CD14-positive monocyte (primary cell): ENCODE measurements around the gene CCDC121. TPM values are rescaled to one million over a fixed set of nuclear protein-coding genes. Genes with fewer than 3 reads are reported as not detected.
A peak's percentile ranks its signal among the peaks of the same experiment; 100 is the strongest.

Source experiments
- DNase-seq, 3 donors: peaks; one replicate each; pipeline ENCODE4 v3.0.0-alpha.2; 2011 to 2022
- H2AFZ ChIP-seq: 2 replicates; pipeline ENCODE4 v1.6.0; 2012; ENCODE audit warnings: mild to moderate bottlenecking, low read depth, low read length, inconsistent platforms; ENCODE audit not compliant: insufficient read depth, poor library complexity, severe bottlenecking
- H3K27ac ChIP-seq, 2 donors: 1 replicate in 1 of 2; 2 replicates in 1 of 2; pipeline ENCODE4 v1.5.1; 2012 to 2013; ENCODE audit warnings: low read length in 2 of 2, control low read depth in 1 of 2, inconsistent platforms in 1 of 2, low read depth in 1 of 2, mild to moderate bottlenecking in 1 of 2
- H3K27me3 ChIP-seq, 2 donors: one replicate each; pipeline versions ENCODE4 v1.6.0 to v1.6.1; 2011 to 2013; ENCODE audit warnings: low read length in 2 of 2; ENCODE audit not compliant: control insufficient read depth in 2 of 2, insufficient read depth in 2 of 2
- H3K36me3 ChIP-seq, 2 donors: replicated peaks in 1 of 2; 1 replicate in 1 of 2; 2 replicates in 1 of 2; pipeline versions ENCODE4 v1.5.1 to v1.6.1; 2012 to 2013; ENCODE audit warnings: low read length in 2 of 2, control low read depth in 1 of 2, inconsistent platforms in 1 of 2, mild to moderate bottlenecking in 1 of 2; ENCODE audit not compliant: insufficient read depth in 2 of 2, control insufficient read depth in 1 of 2
- H3K4me1 ChIP-seq, 2 donors: 1 replicate in 1 of 2; 2 replicates in 1 of 2; pipeline versions ENCODE4 v1.5.1 to v1.6.1; 2012 to 2013; ENCODE audit warnings: low read length in 2 of 2, control low read depth in 1 of 2, inconsistent platforms in 1 of 2, mild to moderate bottlenecking in 1 of 2, moderate library complexity in 1 of 2; ENCODE audit not compliant: insufficient read depth in 2 of 2, control insufficient read depth in 1 of 2
- H3K4me2 ChIP-seq: replicated peaks from 2 replicates; pipeline ENCODE3; 2012; ENCODE audit warnings: low read length, moderate library complexity, mild to moderate bottlenecking; ENCODE audit not compliant: poor library complexity, severe bottlenecking; ENCODE audit errors: extremely low read depth
- H3K4me3 ChIP-seq, 3 experiments: fragments of 200-600 bp in 1 of 3; sonication (generic) in 1 of 3; replicated peaks in 1 of 3; 1 replicate in 2 of 3; 2 replicates in 1 of 3; pipeline ENCODE4 v1.5.1; 2011 to 2013; ENCODE audit warnings: low read length in 3 of 3, mild to moderate bottlenecking in 3 of 3, control low read depth in 2 of 3, low read depth in 2 of 3, inconsistent platforms in 1 of 3, moderate library complexity in 1 of 3
- H3K79me2 ChIP-seq: 2 replicates; pipeline ENCODE4 v1.6.0; 2012; ENCODE audit warnings: mild to moderate bottlenecking, control low read depth, inconsistent platforms, low read length, moderate library complexity; ENCODE audit not compliant: insufficient read depth
- H3K9ac ChIP-seq: 2 replicates; pipeline ENCODE4 v1.6.0; 2017; ENCODE audit warnings: low read length, mild to moderate bottlenecking; ENCODE audit not compliant: insufficient read depth, poor library complexity, severe bottlenecking
- H3K9me3 ChIP-seq, 2 donors: replicated peaks in 1 of 2; 1 replicate in 1 of 2; 2 replicates in 1 of 2; pipeline versions ENCODE4 v1.5.1 to v1.6.1; 2012 to 2013; ENCODE audit warnings: low read length in 2 of 2, control low read depth in 1 of 2; ENCODE audit not compliant: control insufficient read depth in 1 of 2, insufficient read depth in 1 of 2
- H4K20me1 ChIP-seq: 2 replicates; pipeline ENCODE4 v1.6.0; 2012; ENCODE audit warnings: mild to moderate bottlenecking, low read length, control low read depth, moderate library complexity; ENCODE audit not compliant: insufficient read depth
- H3K27ac Mint-ChIP-seq, 7 donors: one replicate each; pipeline ENCODE4 v1.8.0; 2020; ENCODE audit warnings: mild to moderate bottlenecking in 7 of 7, mixed read lengths in 7 of 7, moderate library complexity in 6 of 7, inconsistent platforms in 2 of 7
- H3K27me3 Mint-ChIP-seq, 3 donors: one replicate each; pipeline ENCODE4 v1.8.0; 2021 to 2022; ENCODE audit warnings: low read depth in 3 of 3, mild to moderate bottlenecking in 3 of 3, mixed read lengths in 3 of 3, moderate library complexity in 3 of 3, inconsistent platforms in 1 of 3
- H3K36me3 Mint-ChIP-seq, 2 donors: one replicate each; pipeline ENCODE4 v1.8.0; 2020; ENCODE audit warnings: mixed read lengths in 2 of 2, inconsistent platforms in 1 of 2, mild to moderate bottlenecking in 1 of 2
- H3K4me1 Mint-ChIP-seq: one replicate; pipeline ENCODE4 v1.8.0; 2020; ENCODE audit warnings: mild to moderate bottlenecking, mixed read lengths
- H3K4me3 Mint-ChIP-seq, 2 donors: one replicate each; pipeline ENCODE4 v1.8.0; 2020; ENCODE audit warnings: mild to moderate bottlenecking in 2 of 2, mixed read lengths in 2 of 2, moderate library complexity in 1 of 2
- H3K9me3 Mint-ChIP-seq, 7 donors: one replicate each; pipeline ENCODE4 v1.8.0; 2020 to 2022; ENCODE audit warnings: mixed read lengths in 7 of 7, mild to moderate bottlenecking in 6 of 7, moderate library complexity in 6 of 7, inconsistent platforms in 2 of 7
- CTCF ChIP-seq: fragments of 200-600 bp; IDR thresholded peaks from one replicate; pipeline ENCODE4 v1.8.0; 2022; ENCODE audit warnings: antibody characterized with exemption, mild to moderate bottlenecking
- WGBS: methylation state at CpG from one replicate; pipeline ENCODE4 v1.1.5; 2013; ENCODE audit warnings: missing lambda C conversion rate; ENCODE audit not compliant: insufficient coverage; 5-methylcytosine and 5-hydroxymethylcytosine counted together
- intact Hi-C, 2 donors: fragments of 100-400 bp; cut with micrococcal nuclease; formaldehyde crosslinking; loops; one replicate each; pipeline versions ENCODE4 v1.15.0 to v1.15.1; 2023
- polyA plus RNA-seq, 3 donors: library from polyadenylated mRNA; depleted of rRNA in 1 of 3; unstranded in 2 of 3; stranded (reverse) in 1 of 3; fragments of 300-500 nt in 2 of 3; fragments of >200 nt in 1 of 3; fragmentation: Illumina TruSeq in 2 of 3; gene quantifications; 1 replicate in 2 of 3; 2 replicates in 1 of 3; pipeline ENCODE4 v1.2.3, GENCODE V29; 2012 to 2021

Gene CCDC121
- polyA plus RNA-seq, 3 donors = 0.22 to 0.61 (median 0.53) TPM

GRCh38 chr2:27624943-27625342 lies 3.9 kb downstream of the CCDC121 start:
- no peak overlapping the region for H2AFZ ChIP-seq
- intact Hi-C loops = no loop called here
- Mint-ChIP-seq H3K36me3 (peaks cover 44 to 47% of the 10 kb centered on the region in 2 donors), H3K9me3 (no peaks in the 10 kb centered on the region), H3K27ac (peak overlapping the region in 1 of 7 donors; percentile 15), H3K4me3 (no peak overlapping the region), H3K4me1 (peaks cover 21% of the 10 kb centered on the region), H3K27me3 (peaks cover 0 to 3% (median 0%) of the 10 kb centered on the region in 3 donors)
- H3K9ac ChIP-seq = no peak overlapping the region
- DNase-seq = no peak
- peaks cover 30 to 34% of the 10 kb centered on the region in 2 donors for H3K4me1 ChIP-seq
- H3K36me3 ChIP-seq = peaks cover 42 to 53% of the 10 kb centered on the region in 2 donors
- H3K79me2 ChIP-seq = peaks cover 16% of the 10 kb centered on the region
- H4K20me1 ChIP-seq = no peaks in the 10 kb centered on the region
- no peaks in the 10 kb centered on the region for H3K9me3 ChIP-seq
- no peak overlapping the region for H3K4me2 ChIP-seq
- H3K27me3 ChIP-seq = no peaks in the 10 kb centered on the region
- no peak for TF ChIP-seq CTCF
- H3K27ac ChIP-seq = no peak overlapping the region
- no peak overlapping the region for H3K4me3 ChIP-seq

GRCh38 chr2:27622921-27623384 lies 5.9 kb downstream of the CCDC121 start:
- Mint-ChIP-seq H3K9me3 (no peaks in the 10 kb centered on the region), H3K27me3 (peaks cover 0 to 3% (median 0%) of the 10 kb centered on the region in 3 donors), H3K4me1 (peaks cover 17% of the 10 kb centered on the region), H3K36me3 (peaks cover 59 to 65% of the 10 kb centered on the region in 2 donors), H3K4me3 (no peak overlapping the region), H3K27ac (peak overlapping the region in 1 of 7 donors; percentile 61)
- H3K9ac ChIP-seq = no peak overlapping the region
- H2AFZ ChIP-seq = no peak overlapping the region
- H4K20me1 ChIP-seq = no peaks in the 10 kb centered on the region
- WGBS = 100% methylated on average over 2 of the region's 3 CpGs
- peaks cover 54 to 71% of the 10 kb centered on the region in 2 donors for H3K36me3 ChIP-seq
- no peak overlapping the region for H3K4me2 ChIP-seq
- no peaks in the 10 kb centered on the region for H3K79me2 ChIP-seq
- H3K27me3 ChIP-seq = no peaks in the 10 kb centered on the region
- intact Hi-C loops = no loop called here
- TF ChIP-seq CTCF = no peak
- no peak overlapping the region for H3K4me3 ChIP-seq
- H3K4me1 ChIP-seq = peaks cover 17 to 19% of the 10 kb centered on the region in 2 donors
- no peaks in the 10 kb centered on the region for H3K9me3 ChIP-seq
- no peak overlapping the region for H3K27ac ChIP-seq
- no peak for DNase-seq
